Ishikawa (cell line): ENCODE data around the gene TENT4A.

Source experiments
- EP300 ChIP-seq: IDR thresholded peaks from 2 replicates; pipeline ENCODE4 v1.6.1; 2012; ENCODE audit warnings: borderline replicate concordance
- MAX ChIP-seq: IDR thresholded peaks from 2 replicates; pipeline ENCODE4 v1.6.1; 2012
- TAF1 ChIP-seq: IDR thresholded peaks from 2 replicates; pipeline ENCODE4 v1.6.1; 2012; ENCODE audit warnings: low read depth, mild to moderate bottlenecking
- YY1 ChIP-seq: IDR thresholded peaks from 2 replicates; pipeline ENCODE4 v1.6.1; 2012; ENCODE audit warnings: low read depth

- no peak for TF ChIP-seq YY1
- no peak for TF ChIP-seq MAX
- TF ChIP-seq TAF1: no peak
- TF ChIP-seq EP300: no peak
Observed at GRCh38 chr5:6715758-6716628, 2.8 kb downstream of the TENT4A start.
